AG09319 (cell line): Measurements from ENCODE around the gene MELK.
"Not testable (repeated sequence)": the region's sequence is repeated elsewhere in the genome, so short reads cannot be mapped to it uniquely, and the experiment has no call there.

ENCODE experiments used
- DNase-seq: peaks from one replicate; pipeline ENCODE4 v3.0.0-alpha.2; 2010; ENCODE audit warnings: low read depth; ENCODE audit errors: extremely low read depth
- CTCF ChIP-seq: IDR thresholded peaks from 2 replicates; pipeline ENCODE4 v1.5.1; 2011; ENCODE audit warnings: low read depth, mild to moderate bottlenecking, inconsistent platforms, low read length, moderate library complexity

The MELK gene

DNA sequence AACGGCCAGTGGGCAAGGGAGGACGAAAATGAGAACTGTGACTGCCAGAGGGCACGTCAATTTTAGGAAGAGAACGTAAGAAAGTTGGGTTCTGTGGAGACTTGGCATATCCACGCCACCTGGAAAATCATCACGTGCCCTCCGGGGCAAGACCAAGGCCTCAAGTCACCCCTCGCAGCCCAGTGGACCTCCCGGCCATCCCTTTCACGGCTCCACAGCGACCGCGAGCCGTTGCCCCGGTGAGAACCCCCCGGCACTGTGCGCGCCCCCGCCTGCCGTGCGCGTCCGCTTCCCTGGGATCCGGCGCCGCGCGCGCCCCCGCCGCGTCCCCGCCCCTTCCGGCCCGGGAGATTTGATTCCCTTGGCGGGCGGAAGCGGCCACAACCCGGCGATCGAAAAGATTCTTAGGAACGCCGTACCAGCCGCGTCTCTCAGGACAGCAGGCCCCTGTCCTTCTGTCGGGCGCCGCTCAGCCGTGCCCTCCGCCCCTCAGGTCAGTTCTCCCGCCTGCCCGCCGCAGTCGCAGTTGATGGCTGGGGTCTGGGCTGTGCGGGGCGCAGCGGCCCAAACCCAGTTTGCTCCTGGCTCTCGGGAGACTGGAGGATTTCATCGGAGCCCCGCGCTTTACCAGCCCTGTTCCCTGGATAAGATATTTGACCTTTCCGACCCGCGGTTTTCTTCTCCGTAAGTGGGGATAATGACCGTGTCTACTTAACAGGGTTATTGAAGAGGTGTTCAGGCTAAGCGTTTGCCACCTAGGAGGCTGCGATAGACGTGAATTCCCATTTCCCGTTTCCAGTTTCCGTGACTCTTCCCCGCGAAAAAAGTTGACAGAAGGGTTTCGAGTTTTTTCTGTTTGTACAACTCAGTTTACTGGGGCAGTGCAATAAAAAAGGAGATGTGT, at the start of gene MELK:
TSS of gene MELK (plus strand) at position 381 of the 904 bp plus-strand sequence. CDS start 8,787 bp downstream, outside the sequence.
- no peak for TF ChIP-seq CTCF
- DNase-seq: peak; percentile 8

- TF ChIP-seq CTCF: no peak
- DNase-seq: no peak
Observed at GRCh38 chr9:36530224-36530623, 42.5 kb upstream of the MELK start.

DNA sequence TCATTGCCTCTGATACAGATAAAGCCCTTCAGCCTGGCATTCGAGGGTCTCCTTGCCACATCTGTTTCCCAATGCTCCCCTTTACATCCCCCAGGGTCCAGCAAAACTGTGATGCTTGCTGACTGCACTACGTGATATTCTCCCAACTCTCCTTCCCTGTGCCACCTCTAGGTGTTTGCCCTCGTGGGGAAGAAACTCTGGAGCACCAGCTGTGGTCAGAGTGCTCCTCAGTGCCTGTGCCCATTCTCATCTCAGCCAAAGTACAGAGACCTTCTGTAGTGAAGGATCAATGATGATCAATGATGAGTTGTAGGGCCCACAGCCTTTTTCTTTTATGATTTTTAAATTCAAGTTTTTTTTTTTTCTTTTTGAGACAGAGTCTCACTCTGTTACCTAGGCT, 40.3 kb upstream of the MELK start:
- no peak for TF ChIP-seq CTCF
- no peak for DNase-seq

DNA sequence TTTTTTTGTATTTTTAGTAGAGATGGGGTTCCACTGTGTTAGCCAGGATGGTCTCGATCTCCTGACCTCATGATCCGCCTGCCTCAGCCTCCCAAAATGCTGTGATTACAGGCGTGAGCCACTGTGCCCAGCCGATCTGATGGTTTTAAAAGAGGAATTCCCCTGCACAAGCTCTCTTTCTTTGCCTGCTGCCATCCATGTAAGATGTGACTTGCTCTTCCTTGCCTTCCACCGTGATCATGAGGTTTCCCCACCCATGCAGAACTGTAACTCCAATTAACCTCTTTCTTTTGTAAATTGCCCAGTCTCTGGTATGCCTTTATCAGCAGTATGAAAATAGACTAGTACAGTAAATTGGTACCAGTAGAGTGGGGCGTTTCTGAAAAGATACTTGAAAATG, 39.0 kb upstream of the MELK start:
- DNase-seq: not testable (repeated sequence)

DNA sequence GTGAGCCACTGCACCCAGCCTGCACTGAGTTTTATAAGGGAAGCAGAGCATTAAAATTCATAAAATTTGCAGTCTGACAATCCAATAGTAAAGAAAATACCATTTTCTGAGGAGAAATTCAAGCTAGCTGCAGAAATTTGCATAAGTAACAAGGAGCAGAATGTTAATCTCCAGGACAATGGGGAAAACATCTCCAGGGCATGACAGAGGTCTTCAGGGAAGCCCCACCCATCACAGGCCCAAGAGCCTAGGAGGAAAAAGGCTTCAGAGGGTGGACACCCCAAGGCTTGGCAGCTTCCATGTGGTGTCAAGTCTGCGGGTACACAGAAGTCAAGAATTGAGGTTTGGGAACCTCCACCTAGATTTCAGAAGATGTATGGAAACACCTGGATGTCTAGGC, 37.6 kb upstream of the MELK start:
- TF ChIP-seq CTCF: no peak
- no peak for DNase-seq

GRCh38 chr9:36537861-36538260, 34.8 kb upstream of the MELK start:
- no peak for TF ChIP-seq CTCF
- DNase-seq: no peak

DNA sequence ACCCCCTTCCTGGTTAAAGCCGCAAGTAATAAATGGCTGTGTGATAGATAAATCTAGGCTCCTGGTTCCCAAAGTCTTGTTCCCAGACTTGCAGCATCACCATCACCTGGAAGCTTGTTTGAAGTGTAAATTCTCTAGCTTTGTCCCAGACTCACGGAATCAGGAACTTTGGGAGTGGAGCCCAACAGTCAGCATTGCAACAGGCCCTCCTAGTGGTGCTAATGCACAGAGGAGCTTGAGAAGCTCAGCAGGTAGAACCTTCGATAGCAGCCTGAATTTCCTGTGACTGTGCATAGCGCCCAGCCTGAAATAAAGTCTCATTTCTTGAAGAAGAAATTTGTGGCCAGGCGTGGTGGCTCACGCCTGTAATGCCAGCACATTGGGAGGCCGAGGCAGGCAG, 30.3 kb upstream of the MELK start:
- no peak for TF ChIP-seq CTCF
- no peak for DNase-seq

- peak; percentile 42 for DNase-seq
Observed at GRCh38 chr9:36543916-36544315, 28.8 kb upstream of the MELK start.

More at GRCh38 chr9:36543916-36544315, 28.8 kb upstream of the MELK start:
- no peak for TF ChIP-seq CTCF
